Coronary artery (tissue), 2 donors: Measurements from ENCODE around the gene DCTN5.

Experiments
- DNase-seq: peaks from one replicate; pipeline ENCODE4 v3.0.0-alpha.2; 2017; ENCODE audit warnings: low spot score
- H3K27ac ChIP-seq, 2 donors: fragments of 200-600 bp; sonication (generic); one replicate each; pipeline ENCODE4 v1.5.1; 2016 to 2019
- H3K4me3 ChIP-seq: fragments of 200-600 bp; sonication (generic); 2 replicates; pipeline ENCODE4 v1.5.1; 2016; ENCODE audit warnings: mild to moderate bottlenecking, moderate library complexity
- CTCF ChIP-seq: fragments of 200-600 bp; sonication (generic); IDR thresholded peaks from one replicate; pipeline ENCODE4 v1.5.1; 2019; ENCODE audit warnings: antibody characterized with exemption

DCTN5 gene

GRCh38 chr16:23694644-23695373 lies 53.5 kb downstream of the DCTN5 start:
- peak overlapping the region; percentile 60 for H3K4me3 ChIP-seq

GRCh38 chr16:23695756-23696155 lies 54.5 kb downstream of the DCTN5 start:
- H3K27ac ChIP-seq = no peak overlapping the region
- TF ChIP-seq CTCF = no peak
- no peak overlapping the region for H3K4me3 ChIP-seq
- no peak for DNase-seq

More at GRCh38 chr16:23694644-23695373, 53.5 kb downstream of the DCTN5 start:
- no peak for DNase-seq
- peak overlapping the region in 1 of 2 donors; percentile 11 for H3K27ac ChIP-seq
- TF ChIP-seq CTCF = no peak

GRCh38 chr16:23699100-23699499 lies 57.8 kb downstream of the DCTN5 start:
- TF ChIP-seq CTCF = no peak
- Histone ChIP-seq H3K4me3 (no peak overlapping the region), H3K27ac (no peak overlapping the region)
- DNase-seq = no peak

GRCh38 chr16:23700093-23700492 lies 58.8 kb downstream of the DCTN5 start:
- no peak for TF ChIP-seq CTCF
- Histone ChIP-seq H3K4me3 (no peak overlapping the region), H3K27ac (no peak overlapping the region)
- no peak for DNase-seq

- H3K4me3 ChIP-seq = no peak overlapping the region
- H3K27ac ChIP-seq = no peak overlapping the region
- DNase-seq = no peak
- TF ChIP-seq CTCF = no peak
Observed at GRCh38 chr16:23700509-23700908, 59.2 kb downstream of the DCTN5 start.

- DNase-seq = no peak
- H3K4me3 ChIP-seq = no peak overlapping the region
- no peak overlapping the region for H3K27ac ChIP-seq
- TF ChIP-seq CTCF = no peak
Observed at GRCh38 chr16:23701045-23701444, 59.8 kb downstream of the DCTN5 start.

- Histone ChIP-seq H3K4me3 (no peak overlapping the region), H3K27ac (no peak overlapping the region)
- no peak for DNase-seq
- no peak for TF ChIP-seq CTCF
Observed at GRCh38 chr16:23702951-23703350, 61.7 kb downstream of the DCTN5 start.
